CD4-positive, alpha-beta T cell treated with Interleukin-4 for 4 hours (primary cell): ENCODE data around the gene HDHD3.
"Not testable (repeated sequence)": the region's sequence is repeated elsewhere in the genome, so short reads cannot be mapped to it uniquely, and the experiment has no call there.

ENCODE experiments used
- DNase-seq: peaks from one replicate; pipeline ENCODE4 v3.0.0-alpha.2; 2020

The HDHD3 gene

GRCh38 chr9:113376634-113377567 lies at the start of gene HDHD3:
HDHD3 (minus strand) TSS chr9:113376986; CDS start chr9:113374354, 2,632 bp downstream.
- DNase-seq: peak; percentile 83

- DNase-seq: no peak
Observed at GRCh38 chr9:113425072-113425471, 48.3 kb upstream of the HDHD3 start.

- no peak for DNase-seq
Observed at GRCh38 chr9:113421726-113422125, 44.9 kb upstream of the HDHD3 start.

- DNase-seq: no peak
Observed at GRCh38 chr9:113417370-113417769, 40.6 kb upstream of the HDHD3 start.

GRCh38 chr9:113416149-113416721 lies 39.4 kb upstream of the HDHD3 start:
- DNase-seq: no peak

- DNase-seq: peak; percentile 92
Observed at GRCh38 chr9:113410207-113410864, 33.5 kb upstream of the HDHD3 start, which contains the start of the genes C9orf43 and POLE3. C9orf43 (plus strand) TSS chr9:113410747; CDS start chr9:113413494, 2,747 bp downstream. POLE3 (minus strand) TSS chr9:113410675; CDS start chr9:113410293, 382 bp downstream.

- no peak for DNase-seq
Observed at GRCh38 chr9:113409883-113410206, 33.1 kb upstream of the HDHD3 start.

GRCh38 chr9:113409481-113409880 lies 32.7 kb upstream of the HDHD3 start:
- DNase-seq: no peak

GRCh38 chr9:113406873-113407511 lies 30.2 kb upstream of the HDHD3 start:
- DNase-seq: peak; percentile 65

GRCh38 chr9:113406353-113406752 lies 29.6 kb upstream of the HDHD3 start:
- not testable (repeated sequence) for DNase-seq

GRCh38 chr9:113403646-113404045 lies 26.9 kb upstream of the HDHD3 start:
- DNase-seq: no peak

- peak; percentile 98 for DNase-seq
Observed at GRCh38 chr9:113401027-113401792, 24.4 kb upstream of the HDHD3 start, which contains the start of gene ALAD. ALAD (minus strand) TSS chr9:113401284; CDS start chr9:113393559, 7,725 bp downstream.

GRCh38 chr9:113399646-113400200 lies 22.9 kb upstream of the HDHD3 start:
- no peak for DNase-seq

GRCh38 chr9:113398796-113399195 lies 22.0 kb upstream of the HDHD3 start:
- no peak for DNase-seq

GRCh38 chr9:113397203-113397631 lies 20.4 kb upstream of the HDHD3 start:
- DNase-seq: no peak

GRCh38 chr9:113395000-113395861 lies 18.4 kb upstream of the HDHD3 start:
- DNase-seq: no peak

GRCh38 chr9:113393281-113393680 lies 16.5 kb upstream of the HDHD3 start:
- DNase-seq: no peak

GRCh38 chr9:113391917-113392316 lies 15.1 kb upstream of the HDHD3 start:
- DNase-seq: no peak

- DNase-seq: no peak
Observed at GRCh38 chr9:113390192-113390960, 13.6 kb upstream of the HDHD3 start.

- no peak for DNase-seq
Observed at GRCh38 chr9:113389451-113389850, 12.7 kb upstream of the HDHD3 start.
